DND-41 (cell line): Measurements from ENCODE around the gene PIGZ.

Experiments
- EZH2 ChIP-seq: IDR thresholded peaks from 3 replicates; pipeline ENCODE4 v1.6.1; 2012; ENCODE audit warnings: borderline replicate concordance, low read depth, mild to moderate bottlenecking, moderate library complexity, low read length, inconsistent platforms; ENCODE audit not compliant: severe bottlenecking
- TF ChIP-seq, protein P1 (sequence below): IDR thresholded peaks from 2 replicates; pipeline ENCODE4 v1.5.1; 2012; ENCODE audit warnings: borderline replicate concordance, low read length, moderate library complexity, mild to moderate bottlenecking; ENCODE audit not compliant: poor library complexity, severe bottlenecking; ENCODE audit errors: extremely low read depth

DNA sequence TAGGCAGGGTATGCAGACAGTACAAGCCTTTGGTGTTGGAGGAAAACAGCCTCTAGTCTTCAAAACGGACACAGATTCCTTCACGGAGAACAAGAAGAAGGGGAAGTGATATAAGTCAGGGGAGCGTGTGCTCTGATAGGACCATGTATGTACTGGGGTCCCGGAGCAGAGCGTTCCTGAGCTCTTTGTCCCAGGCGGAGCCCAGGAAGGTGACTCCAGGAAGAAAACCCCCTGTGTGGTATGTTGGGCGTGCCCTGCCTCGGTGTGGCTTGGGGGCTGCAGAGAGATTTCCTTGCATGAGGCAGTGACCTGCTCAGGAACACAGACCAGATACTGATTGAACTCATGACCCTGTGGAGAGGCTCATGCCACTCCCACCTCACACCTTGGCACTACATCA lies 39.3 kb upstream of the PIGZ start:
- TF ChIP-seq, protein P1, sequence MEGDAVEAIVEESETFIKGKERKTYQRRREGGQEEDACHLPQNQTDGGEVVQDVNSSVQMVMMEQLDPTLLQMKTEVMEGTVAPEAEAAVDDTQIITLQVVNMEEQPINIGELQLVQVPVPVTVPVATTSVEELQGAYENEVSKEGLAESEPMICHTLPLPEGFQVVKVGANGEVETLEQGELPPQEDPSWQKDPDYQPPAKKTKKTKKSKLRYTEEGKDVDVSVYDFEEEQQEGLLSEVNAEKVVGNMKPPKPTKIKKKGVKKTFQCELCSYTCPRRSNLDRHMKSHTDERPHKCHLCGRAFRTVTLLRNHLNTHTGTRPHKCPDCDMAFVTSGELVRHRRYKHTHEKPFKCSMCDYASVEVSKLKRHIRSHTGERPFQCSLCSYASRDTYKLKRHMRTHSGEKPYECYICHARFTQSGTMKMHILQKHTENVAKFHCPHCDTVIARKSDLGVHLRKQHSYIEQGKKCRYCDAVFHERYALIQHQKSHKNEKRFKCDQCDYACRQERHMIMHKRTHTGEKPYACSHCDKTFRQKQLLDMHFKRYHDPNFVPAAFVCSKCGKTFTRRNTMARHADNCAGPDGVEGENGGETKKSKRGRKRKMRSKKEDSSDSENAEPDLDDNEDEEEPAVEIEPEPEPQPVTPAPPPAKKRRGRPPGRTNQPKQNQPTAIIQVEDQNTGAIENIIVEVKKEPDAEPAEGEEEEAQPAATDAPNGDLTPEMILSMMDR: no peak
- TF ChIP-seq EZH2: no peak
